Measurements from ENCODE around the gene GABRA5.

The GABRA5 gene

GRCh38 chr15:26869628-26870027 lies 2.8 kb downstream of the GABRA5 start:
- peaks cover 18% of the 10 kb centered on the region for H3K27me3 ChIP-seq (ENCODE audit: insufficient read depth, poor library complexity, severe bottlenecking)
- no peak for DNase-seq (ENCODE audit: low read depth in 1 of 2, low spot score in 1 of 2)
- no peak overlapping the region for H3K4me3 ChIP-seq (replicated peaks; ENCODE audit: insufficient read depth, low read length)
- TF ChIP-seq, protein P1, sequence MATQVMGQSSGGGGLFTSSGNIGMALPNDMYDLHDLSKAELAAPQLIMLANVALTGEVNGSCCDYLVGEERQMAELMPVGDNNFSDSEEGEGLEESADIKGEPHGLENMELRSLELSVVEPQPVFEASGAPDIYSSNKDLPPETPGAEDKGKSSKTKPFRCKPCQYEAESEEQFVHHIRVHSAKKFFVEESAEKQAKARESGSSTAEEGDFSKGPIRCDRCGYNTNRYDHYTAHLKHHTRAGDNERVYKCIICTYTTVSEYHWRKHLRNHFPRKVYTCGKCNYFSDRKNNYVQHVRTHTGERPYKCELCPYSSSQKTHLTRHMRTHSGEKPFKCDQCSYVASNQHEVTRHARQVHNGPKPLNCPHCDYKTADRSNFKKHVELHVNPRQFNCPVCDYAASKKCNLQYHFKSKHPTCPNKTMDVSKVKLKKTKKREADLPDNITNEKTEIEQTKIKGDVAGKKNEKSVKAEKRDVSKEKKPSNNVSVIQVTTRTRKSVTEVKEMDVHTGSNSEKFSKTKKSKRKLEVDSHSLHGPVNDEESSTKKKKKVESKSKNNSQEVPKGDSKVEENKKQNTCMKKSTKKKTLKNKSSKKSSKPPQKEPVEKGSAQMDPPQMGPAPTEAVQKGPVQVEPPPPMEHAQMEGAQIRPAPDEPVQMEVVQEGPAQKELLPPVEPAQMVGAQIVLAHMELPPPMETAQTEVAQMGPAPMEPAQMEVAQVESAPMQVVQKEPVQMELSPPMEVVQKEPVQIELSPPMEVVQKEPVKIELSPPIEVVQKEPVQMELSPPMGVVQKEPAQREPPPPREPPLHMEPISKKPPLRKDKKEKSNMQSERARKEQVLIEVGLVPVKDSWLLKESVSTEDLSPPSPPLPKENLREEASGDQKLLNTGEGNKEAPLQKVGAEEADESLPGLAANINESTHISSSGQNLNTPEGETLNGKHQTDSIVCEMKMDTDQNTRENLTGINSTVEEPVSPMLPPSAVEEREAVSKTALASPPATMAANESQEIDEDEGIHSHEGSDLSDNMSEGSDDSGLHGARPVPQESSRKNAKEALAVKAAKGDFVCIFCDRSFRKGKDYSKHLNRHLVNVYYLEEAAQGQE (IDR thresholded peaks at IDR 0.05; ENCODE audit: insufficient replicate concordance, low read depth), result no peak
- TF ChIP-seq GABPA (IDR thresholded peaks at IDR 0.05; ENCODE audit: low read depth), result no peak
- H3K27ac ChIP-seq (replicated peaks), result no peak overlapping the region

DNA sequence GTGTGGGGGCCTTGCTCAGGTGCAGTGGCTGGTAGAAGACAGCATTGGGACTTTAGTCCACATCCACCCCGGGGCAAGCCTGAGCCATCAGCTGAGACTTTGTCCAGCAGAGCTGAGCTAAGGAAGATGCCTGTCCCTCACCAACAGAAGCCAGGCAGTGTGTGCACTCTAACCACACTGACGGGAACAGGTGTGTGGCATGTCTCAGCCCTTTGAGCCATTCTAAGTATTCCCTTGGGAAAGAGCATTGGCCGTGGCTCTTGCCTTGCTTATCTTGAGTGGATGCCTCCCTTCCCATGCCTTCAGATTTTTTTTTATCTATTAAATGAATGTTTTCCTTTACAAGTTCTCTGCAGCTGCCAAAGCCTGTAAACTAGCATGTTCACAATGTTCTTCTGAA lies 3.5 kb downstream of the GABRA5 start:
- Histone ChIP-seq H3K27me3 (ENCODE audit: insufficient read depth, poor library complexity, severe bottlenecking) (peaks cover 17% of the 10 kb centered on the region), H3K27ac (replicated peaks) (no peak overlapping the region), H3K4me3 (replicated peaks; ENCODE audit: insufficient read depth, low read length) (no peak overlapping the region)
- no peak for TF ChIP-seq POLR2AphosphoS5 (IDR thresholded peaks at IDR 0.05; ENCODE audit: low read depth)
- no peak for TF ChIP-seq SPI1 (IDR thresholded peaks at IDR 0.05; ENCODE audit: borderline replicate concordance, low read depth)
- TF ChIP-seq GABPA (IDR thresholded peaks at IDR 0.05; ENCODE audit: low read depth), result no peak
- DNase-seq (ENCODE audit: low read depth in 1 of 2, low spot score in 1 of 2), result no peak

DNA sequence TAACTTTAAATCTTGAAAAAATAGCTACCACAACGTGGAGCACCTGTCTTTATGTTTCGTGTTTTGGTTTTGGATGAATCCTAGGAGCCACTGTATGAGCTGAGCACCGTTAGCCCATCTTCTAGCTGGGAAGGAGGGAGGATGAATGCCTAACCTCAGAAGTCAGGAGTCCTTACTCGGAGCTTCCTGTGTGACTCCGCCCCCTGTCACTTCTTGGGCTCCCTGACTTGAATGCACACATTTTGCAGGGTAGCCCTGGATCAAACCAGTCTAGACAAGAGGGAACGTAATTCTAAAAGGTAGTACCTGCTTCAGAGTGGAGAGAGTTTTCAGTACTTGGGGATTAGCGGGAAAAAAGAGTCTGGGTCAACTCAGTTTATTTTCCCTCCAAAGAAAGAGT lies 5.3 kb downstream of the GABRA5 start:
- TF ChIP-seq, protein P1 (IDR thresholded peaks at IDR 0.05; ENCODE audit: insufficient replicate concordance, low read depth), result no peak
- TF ChIP-seq, protein P2, sequence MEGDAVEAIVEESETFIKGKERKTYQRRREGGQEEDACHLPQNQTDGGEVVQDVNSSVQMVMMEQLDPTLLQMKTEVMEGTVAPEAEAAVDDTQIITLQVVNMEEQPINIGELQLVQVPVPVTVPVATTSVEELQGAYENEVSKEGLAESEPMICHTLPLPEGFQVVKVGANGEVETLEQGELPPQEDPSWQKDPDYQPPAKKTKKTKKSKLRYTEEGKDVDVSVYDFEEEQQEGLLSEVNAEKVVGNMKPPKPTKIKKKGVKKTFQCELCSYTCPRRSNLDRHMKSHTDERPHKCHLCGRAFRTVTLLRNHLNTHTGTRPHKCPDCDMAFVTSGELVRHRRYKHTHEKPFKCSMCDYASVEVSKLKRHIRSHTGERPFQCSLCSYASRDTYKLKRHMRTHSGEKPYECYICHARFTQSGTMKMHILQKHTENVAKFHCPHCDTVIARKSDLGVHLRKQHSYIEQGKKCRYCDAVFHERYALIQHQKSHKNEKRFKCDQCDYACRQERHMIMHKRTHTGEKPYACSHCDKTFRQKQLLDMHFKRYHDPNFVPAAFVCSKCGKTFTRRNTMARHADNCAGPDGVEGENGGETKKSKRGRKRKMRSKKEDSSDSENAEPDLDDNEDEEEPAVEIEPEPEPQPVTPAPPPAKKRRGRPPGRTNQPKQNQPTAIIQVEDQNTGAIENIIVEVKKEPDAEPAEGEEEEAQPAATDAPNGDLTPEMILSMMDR (IDR thresholded peaks at IDR 0.05; ENCODE audit: insufficient read depth, low read length), result no peak
- peaks cover 11% of the 10 kb centered on the region for H3K27me3 ChIP-seq (ENCODE audit: insufficient read depth, poor library complexity, severe bottlenecking)
- DNase-seq (ENCODE audit: low read depth in 1 of 2, low spot score in 1 of 2), result no peak
- H3K27ac ChIP-seq (replicated peaks), result no peak overlapping the region
- no peak overlapping the region for H3K4me3 ChIP-seq (replicated peaks; ENCODE audit: insufficient read depth, low read length)

DNA sequence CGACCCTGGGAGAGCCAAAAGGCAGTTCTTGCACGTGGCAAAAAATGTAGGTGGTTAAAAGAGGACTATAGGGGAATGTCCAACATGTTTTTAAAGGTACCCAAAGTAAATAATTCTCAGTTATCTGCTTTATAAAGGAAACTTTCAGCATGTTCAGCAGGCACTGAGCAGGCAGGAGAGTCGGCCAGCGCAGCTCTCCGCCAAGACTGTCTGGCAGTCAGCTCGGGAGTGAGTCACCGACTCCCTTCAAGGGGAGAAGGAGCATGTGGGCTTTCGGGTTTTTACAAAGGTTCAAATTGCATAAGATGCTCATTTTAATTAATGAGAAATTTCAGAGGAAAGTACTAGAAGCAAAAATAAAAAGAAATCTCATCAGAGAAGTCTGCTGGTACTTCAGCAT lies 7.0 kb downstream of the GABRA5 start:
- Histone ChIP-seq H3K27ac (replicated peaks) (no peak overlapping the region), H3K4me3 (replicated peaks; ENCODE audit: insufficient read depth, low read length) (no peak overlapping the region), H3K27me3 (ENCODE audit: insufficient read depth, poor library complexity, severe bottlenecking) (peaks cover 6% of the 10 kb centered on the region)
- DNase-seq (ENCODE audit: low read depth in 1 of 2, low spot score in 1 of 2), result no peak
- TF ChIP-seq, protein P2 (IDR thresholded peaks at IDR 0.05; ENCODE audit: insufficient read depth, low read length), result no peak
- TF ChIP-seq POLR2AphosphoS5 (IDR thresholded peaks at IDR 0.05; ENCODE audit: low read depth), result no peak
- TF ChIP-seq GABPA (IDR thresholded peaks at IDR 0.05; ENCODE audit: low read depth), result no peak
- TF ChIP-seq, protein P1 (IDR thresholded peaks at IDR 0.05; ENCODE audit: insufficient replicate concordance, low read depth), result no peak
- TF ChIP-seq SPI1 (IDR thresholded peaks at IDR 0.05; ENCODE audit: borderline replicate concordance, low read depth), result no peak

All from HL-60 (cell line).